Liver (tissue), 9 donors: Measurements from ENCODE around the gene CACNB4. TPM values are rescaled to one million over a fixed set of nuclear protein-coding genes. Genes with fewer than 3 reads are reported as not detected.

ENCODE experiments used
- DNase-seq: peaks from one replicate; pipeline ENCODE4 v3.0.0-alpha.2; 2017; ENCODE audit warnings: low spot score
- H3K27ac ChIP-seq, 2 donors: one replicate each; pipeline ENCODE4 v1.7.0; 2013; ENCODE audit warnings: inconsistent platforms in 2 of 2, low read length in 2 of 2, control low read depth in 1 of 2, low read depth in 1 of 2, mild to moderate bottlenecking in 1 of 2
- H3K27me3 ChIP-seq, 4 donors: one replicate each; pipeline versions ENCODE4 v1.6.1 to v1.7.0; 2013; ENCODE audit warnings: low read length in 3 of 4, inconsistent platforms in 1 of 4, mild to moderate bottlenecking in 1 of 4, moderate library complexity in 1 of 4; ENCODE audit not compliant: control insufficient read depth in 4 of 4, insufficient read depth in 4 of 4
- H3K36me3 ChIP-seq, 4 donors: one replicate each; pipeline versions ENCODE4 v1.6.1 to v1.7.0; 2013; ENCODE audit warnings: low read length in 3 of 4, mild to moderate bottlenecking in 3 of 4, low read depth in 1 of 4, moderate library complexity in 1 of 4; ENCODE audit not compliant: control insufficient read depth in 4 of 4, insufficient read depth in 3 of 4
- H3K4me1 ChIP-seq, 4 donors: one replicate each; pipeline versions ENCODE4 v1.6.1 to v1.7.0; 2013; ENCODE audit warnings: low read length in 3 of 4, mild to moderate bottlenecking in 3 of 4, moderate library complexity in 1 of 4; ENCODE audit not compliant: control insufficient read depth in 4 of 4, insufficient read depth in 4 of 4
- H3K4me3 ChIP-seq, 3 donors: one replicate each; pipeline versions ENCODE4 v1.6.1 to v1.7.0; 2013; ENCODE audit warnings: low read length in 3 of 3, control low read depth in 1 of 3, low read depth in 1 of 3, mild to moderate bottlenecking in 1 of 3
- H3K9ac ChIP-seq, 2 donors: one replicate each; pipeline ENCODE4 v1.7.0; 2013; ENCODE audit warnings: low read length in 2 of 2, mild to moderate bottlenecking in 2 of 2, moderate library complexity in 2 of 2, control low read depth in 1 of 2, low read depth in 1 of 2
- H3K9me3 ChIP-seq, 4 donors: one replicate each; pipeline versions ENCODE4 v1.6.1 to v1.7.0; 2013; ENCODE audit warnings: low read length in 3 of 4; ENCODE audit not compliant: control insufficient read depth in 4 of 4
- ATF3 ChIP-seq: IDR thresholded peaks from 2 replicates; pipeline ENCODE4 v1.6.1; 2016; ENCODE audit warnings: antibody characterized with exemption
- CTCF ChIP-seq: fragments of 150-350 bp; IDR thresholded peaks from 2 replicates; pipeline ENCODE4 v1.5.1; 2017; ENCODE audit warnings: improper control_type of control experiment, low read depth, low read length; ENCODE audit not compliant: missing input control
- EGR1 ChIP-seq, 2 donors: IDR thresholded peaks; 2 replicates each; pipeline ENCODE4 v1.6.1; 2016 to 2018; ENCODE audit warnings: antibody characterized with exemption in 2 of 2, low read depth in 2 of 2
- FOXA1 ChIP-seq: IDR thresholded peaks from 2 replicates; pipeline ENCODE4 v1.6.1; 2016; ENCODE audit warnings: antibody characterized with exemption
- FOXA2 ChIP-seq: IDR thresholded peaks from 2 replicates; pipeline ENCODE4 v1.6.1; 2016; ENCODE audit warnings: antibody characterized with exemption
- GABPA ChIP-seq, 2 donors: IDR thresholded peaks in 1 of 2; conservative IDR thresholded peaks in 1 of 2; 2 replicates each; pipeline ENCODE4 v1.6.1; 2016; ENCODE audit warnings: antibody characterized with exemption in 2 of 2, mild to moderate bottlenecking in 1 of 2, moderate library complexity in 1 of 2
- HNF4A ChIP-seq, 2 donors: conservative IDR thresholded peaks; 2 replicates each; pipeline ENCODE4 v1.6.1; 2016; ENCODE audit warnings: antibody characterized with exemption in 2 of 2, mild to moderate bottlenecking in 2 of 2
- HNF4G ChIP-seq: IDR thresholded peaks from 2 replicates; pipeline ENCODE4 v1.6.1; 2016; ENCODE audit warnings: antibody characterized with exemption
- JUND ChIP-seq, 2 donors: IDR thresholded peaks; 2 replicates each; pipeline ENCODE4 v1.6.1; 2016; ENCODE audit warnings: antibody characterized with exemption in 2 of 2
- MAX ChIP-seq: IDR thresholded peaks from 2 replicates; pipeline ENCODE4 v1.6.1; 2016; ENCODE audit warnings: antibody characterized with exemption
- NR2F2 ChIP-seq: IDR thresholded peaks from 2 replicates; pipeline ENCODE4 v1.6.1; 2016; ENCODE audit warnings: antibody characterized with exemption
- RAD21 ChIP-seq, 2 donors: IDR thresholded peaks; 2 replicates each; pipeline ENCODE4 v1.6.1; 2016; ENCODE audit warnings: antibody characterized with exemption in 2 of 2, mild to moderate bottlenecking in 2 of 2
- REST ChIP-seq: IDR thresholded peaks from 2 replicates; pipeline ENCODE4 v1.6.1; 2016; ENCODE audit warnings: antibody characterized with exemption, mild to moderate bottlenecking
- RXRA ChIP-seq, 2 donors: IDR thresholded peaks; 2 replicates each; pipeline ENCODE4 v1.6.1; 2017 to 2018; ENCODE audit warnings: antibody characterized with exemption in 2 of 2, mild to moderate bottlenecking in 1 of 2
- SP1 ChIP-seq: IDR thresholded peaks from 2 replicates; pipeline ENCODE4 v1.6.1; 2018; ENCODE audit warnings: antibody characterized with exemption, mild to moderate bottlenecking
- TAF1 ChIP-seq: conservative IDR thresholded peaks from 2 replicates; pipeline ENCODE4 v1.6.1; 2016; ENCODE audit warnings: antibody characterized with exemption, mild to moderate bottlenecking
- YY1 ChIP-seq: IDR thresholded peaks from 2 replicates; pipeline ENCODE4 v1.6.1; 2016; ENCODE audit warnings: antibody characterized with exemption, mild to moderate bottlenecking
- ZBTB33 ChIP-seq: IDR thresholded peaks from 2 replicates; pipeline ENCODE4 v1.6.1; 2016; ENCODE audit warnings: antibody characterized with exemption
- WGBS: extraction: QIAGEN DNeasy Blood & Tissue Kit; methylation state at CpG from one replicate; pipeline ENCODE4 v1.1.7; 2013; 5-methylcytosine and 5-hydroxymethylcytosine counted together
- polyA plus RNA-seq, 2 donors: library from polyadenylated mRNA; stranded (reverse) in 1 of 2; unstranded in 1 of 2; fragments of 200-250 nt in 1 of 2; fragments of >200 nt in 1 of 2; fragmentation: Nextera tagmentation in 1 of 2; extraction: Ambion mirVana in 1 of 2; gene quantifications; one replicate each; pipeline versions ENCODE4 v1.2.1 to v1.2.3, GENCODE V29; 2013 to 2015
- total RNA-seq, 2 donors: library from RNA; depleted of rRNA; stranded (reverse); fragments of >200 nt; gene quantifications; one replicate each; pipeline ENCODE4 v1.2.3, GENCODE V29; 2014
- donor health status: healthy.
- donor health status: healthy.
- donor health status: healthy.
- donor health status: healthy.
- donor health status: healthy.

CACNB4 gene
- total and polyA plus RNA-seq, 4 donors: 0.02 to 0.50 (median 0.21) TPM

GRCh38 chr2:152115952-152116351, 17.1 kb upstream of the CACNB4 start:
- no peak for DNase-seq
- Histone ChIP-seq H3K9ac (no peak overlapping the region), H3K36me3 (peaks cover 0 to 12% (median 2%) of the 10 kb centered on the region in 4 donors), H3K9me3 (no peaks in the 10 kb centered on the region), H3K27ac (no peak overlapping the region), H3K4me1 (no peaks in the 10 kb centered on the region), H3K4me3 (no peak overlapping the region), H3K27me3 (no peaks in the 10 kb centered on the region)
- TF ChIP-seq EGR1 (IDR thresholded peaks at IDR 0.05; ENCODE audit: low read depth in 2 of 2) (no peak), HNF4A (conservative IDR thresholded peaks at IDR 0.05) (no peak), RXRA (IDR thresholded peaks at IDR 0.05) (no peak), RAD21 (IDR thresholded peaks at IDR 0.05) (no peak), CTCF (no peak), FOXA1 (no peak), MAX (no peak), REST (no peak)
- WGBS: 95% methylated on average over 3 of the region's 3 CpGs

GRCh38 chr2:152114366-152114765, 15.5 kb upstream of the CACNB4 start:
- TF ChIP-seq JUND (IDR thresholded peaks at IDR 0.05): no peak
- no peak for TF ChIP-seq TAF1
- no peak for TF ChIP-seq ZBTB33
- no peak for TF ChIP-seq RXRA (IDR thresholded peaks at IDR 0.05)
- TF ChIP-seq GABPA (IDR thresholded peaks at IDR 0.05 in 1 of 2, conservative IDR thresholded peaks at IDR 0.05 in 1 of 2): no peak
- no peak for TF ChIP-seq FOXA1
- TF ChIP-seq EGR1 (IDR thresholded peaks at IDR 0.05; ENCODE audit: low read depth in 2 of 2): no peak
- no peak for TF ChIP-seq REST
- no peak for TF ChIP-seq ATF3
- no peak for TF ChIP-seq SP1
- no peak for TF ChIP-seq CTCF
- TF ChIP-seq NR2F2: no peak
- no peak for TF ChIP-seq FOXA2
- TF ChIP-seq HNF4A (conservative IDR thresholded peaks at IDR 0.05): no peak
- no peak for TF ChIP-seq YY1
- no peak for TF ChIP-seq HNF4G
- no peak for TF ChIP-seq RAD21 (IDR thresholded peaks at IDR 0.05)
- Histone ChIP-seq H3K4me3 (no peak overlapping the region), H3K9me3 (no peaks in the 10 kb centered on the region), H3K36me3 (peaks cover 0 to 2% (median under 1%) of the 10 kb centered on the region in 4 donors), H3K27ac (no peak overlapping the region), H3K9ac (no peak overlapping the region), H3K4me1 (no peaks in the 10 kb centered on the region), H3K27me3 (no peaks in the 10 kb centered on the region)
- 94% methylated on average over 3 of the region's 3 CpGs for WGBS
- DNase-seq: no peak
